HG02588 (cell line): Measurements from ENCODE around the gene CFAP53.
"Not testable (repeated sequence)": the region's sequence is repeated elsewhere in the genome, so short reads cannot be mapped to it uniquely, and the experiment has no call there.

ENCODE experiments used
- ATAC-seq: cut with Tn5 transposase; IDR thresholded peaks from one replicate; pipeline ENCODE4 v1.9.1; 2021; ENCODE audit warnings: mild to moderate bottlenecking, moderate library complexity; ENCODE audit not compliant: unreplicated experiment

The CFAP53 gene, protein sequence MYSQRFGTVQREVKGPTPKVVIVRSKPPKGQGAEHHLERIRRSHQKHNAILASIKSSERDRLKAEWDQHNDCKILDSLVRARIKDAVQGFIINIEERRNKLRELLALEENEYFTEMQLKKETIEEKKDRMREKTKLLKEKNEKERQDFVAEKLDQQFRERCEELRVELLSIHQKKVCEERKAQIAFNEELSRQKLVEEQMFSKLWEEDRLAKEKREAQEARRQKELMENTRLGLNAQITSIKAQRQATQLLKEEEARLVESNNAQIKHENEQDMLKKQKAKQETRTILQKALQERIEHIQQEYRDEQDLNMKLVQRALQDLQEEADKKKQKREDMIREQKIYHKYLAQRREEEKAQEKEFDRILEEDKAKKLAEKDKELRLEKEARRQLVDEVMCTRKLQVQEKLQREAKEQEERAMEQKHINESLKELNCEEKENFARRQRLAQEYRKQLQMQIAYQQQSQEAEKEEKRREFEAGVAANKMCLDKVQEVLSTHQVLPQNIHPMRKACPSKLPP

DNA sequence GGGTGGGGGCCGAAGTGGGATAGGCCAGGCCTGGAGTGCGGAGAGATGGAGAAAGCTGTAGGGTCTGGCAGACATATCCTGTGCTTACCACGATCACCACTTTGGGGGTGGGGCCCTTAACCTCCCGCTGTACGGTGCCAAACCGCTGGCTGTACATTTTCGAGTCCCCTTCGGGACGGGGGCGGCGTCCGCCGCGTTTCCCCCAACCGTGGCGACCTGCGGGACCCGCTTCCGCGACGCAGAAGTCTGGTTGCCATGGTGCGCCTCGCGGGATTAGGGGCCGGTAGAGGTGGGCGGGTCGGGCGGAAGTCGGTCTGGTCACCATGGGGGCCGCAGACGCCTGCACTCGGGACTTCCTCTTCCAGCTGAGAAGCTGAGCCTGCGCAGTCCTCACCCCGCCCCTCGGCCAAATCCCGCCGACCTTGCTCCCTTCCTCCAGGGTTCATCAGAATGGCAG is at the start of gene CFAP53:
Gene CFAP53, minus strand, starts transcription at position 248 of the 457 bp plus-strand sequence. Its CDS starts 91 bp downstream, at position 157.
- peak; percentile 78 for ATAC-seq

DNA sequence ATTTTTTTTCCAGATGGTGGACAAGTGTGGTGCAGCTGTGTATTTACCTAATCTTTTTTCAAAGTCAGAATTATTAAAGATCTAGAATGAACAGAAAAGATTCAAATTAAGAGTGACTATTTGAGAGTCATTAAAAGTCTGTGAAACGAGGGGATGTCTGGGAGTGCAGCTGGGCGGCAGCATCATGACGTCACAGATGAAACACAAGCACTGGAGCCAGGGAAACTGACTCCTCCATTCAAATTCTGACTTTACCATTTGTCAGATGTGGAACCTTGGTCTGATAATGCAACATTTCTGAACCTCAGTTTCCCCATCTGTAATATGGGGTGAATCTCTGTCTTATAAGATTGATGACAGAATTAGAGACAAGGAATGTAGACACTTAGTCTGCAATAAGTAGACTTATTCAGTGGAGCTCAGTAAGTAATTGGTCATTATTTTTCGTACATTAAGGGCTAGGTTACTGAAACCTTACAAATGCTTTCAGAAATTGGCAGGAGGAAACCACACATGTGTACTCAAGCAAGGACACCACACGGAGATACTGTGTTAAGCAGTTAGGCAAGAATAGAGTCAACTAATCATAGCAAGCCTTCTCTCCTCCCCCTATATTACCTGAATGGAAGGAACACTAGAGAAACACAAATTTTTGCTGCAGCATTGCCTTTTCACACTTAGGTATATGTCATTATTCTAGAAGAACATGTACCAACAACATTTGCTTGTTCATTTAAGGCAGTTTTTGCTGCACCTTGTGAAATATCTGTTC is 49.0 kb upstream of the CFAP53 start:
- peak; percentile 69 for ATAC-seq

DNA sequence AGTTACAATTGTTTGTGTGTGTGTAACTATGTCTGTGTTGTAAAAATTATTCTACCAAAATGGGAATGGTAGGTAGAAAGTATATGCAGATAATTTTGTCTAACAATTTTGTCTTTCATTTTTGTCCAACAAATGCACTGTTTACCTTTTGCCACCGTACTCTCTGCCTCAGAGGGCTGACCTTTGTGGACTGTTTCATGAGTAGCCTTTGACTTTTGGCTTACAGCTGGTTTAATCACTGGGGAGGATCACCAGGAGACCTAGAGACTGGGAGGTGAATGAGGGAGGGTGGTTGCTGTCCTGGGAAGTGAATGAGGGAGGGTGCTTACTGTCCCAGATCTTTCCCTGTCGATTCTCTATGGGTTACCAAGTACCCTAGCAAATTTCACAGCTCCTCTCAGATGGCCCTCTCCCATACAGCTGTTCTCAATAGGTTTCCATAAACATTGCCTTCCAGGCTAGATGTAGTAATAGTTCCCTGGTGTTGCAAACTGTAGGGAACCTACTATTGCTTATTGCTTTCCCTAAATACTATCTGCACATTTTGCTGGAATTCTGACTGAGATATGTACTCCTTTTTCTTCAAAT is 47.7 kb upstream of the CFAP53 start:
- no peak for ATAC-seq

DNA sequence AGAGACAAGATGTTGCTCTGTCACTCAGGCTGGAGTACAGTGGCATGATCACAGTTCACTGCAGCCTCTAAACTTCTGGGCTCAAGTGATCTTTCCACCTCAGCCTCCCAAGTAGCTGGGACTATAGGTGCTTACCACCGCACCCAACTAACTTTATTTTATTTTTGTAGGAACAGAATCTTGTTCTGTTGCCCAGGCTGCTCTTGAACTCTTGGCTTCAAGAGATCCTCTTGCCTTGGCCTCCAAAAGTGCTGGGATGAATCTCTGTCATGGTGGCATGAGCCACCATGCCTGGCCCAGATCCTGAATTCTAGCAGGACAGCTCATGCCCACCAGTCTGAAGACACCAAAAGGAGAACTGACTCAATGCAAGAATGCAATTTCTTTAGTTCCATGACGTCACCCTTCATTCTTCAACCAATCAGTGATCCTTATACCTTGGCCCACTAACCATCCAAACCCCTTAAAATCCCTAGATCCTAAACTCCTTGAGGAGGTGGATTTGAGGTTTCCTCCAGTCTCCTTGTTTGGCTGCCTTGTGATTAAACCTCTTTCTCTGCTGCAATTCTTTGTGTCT is 46.8 kb upstream of the CFAP53 start:
- peak; percentile 30 for ATAC-seq

DNA sequence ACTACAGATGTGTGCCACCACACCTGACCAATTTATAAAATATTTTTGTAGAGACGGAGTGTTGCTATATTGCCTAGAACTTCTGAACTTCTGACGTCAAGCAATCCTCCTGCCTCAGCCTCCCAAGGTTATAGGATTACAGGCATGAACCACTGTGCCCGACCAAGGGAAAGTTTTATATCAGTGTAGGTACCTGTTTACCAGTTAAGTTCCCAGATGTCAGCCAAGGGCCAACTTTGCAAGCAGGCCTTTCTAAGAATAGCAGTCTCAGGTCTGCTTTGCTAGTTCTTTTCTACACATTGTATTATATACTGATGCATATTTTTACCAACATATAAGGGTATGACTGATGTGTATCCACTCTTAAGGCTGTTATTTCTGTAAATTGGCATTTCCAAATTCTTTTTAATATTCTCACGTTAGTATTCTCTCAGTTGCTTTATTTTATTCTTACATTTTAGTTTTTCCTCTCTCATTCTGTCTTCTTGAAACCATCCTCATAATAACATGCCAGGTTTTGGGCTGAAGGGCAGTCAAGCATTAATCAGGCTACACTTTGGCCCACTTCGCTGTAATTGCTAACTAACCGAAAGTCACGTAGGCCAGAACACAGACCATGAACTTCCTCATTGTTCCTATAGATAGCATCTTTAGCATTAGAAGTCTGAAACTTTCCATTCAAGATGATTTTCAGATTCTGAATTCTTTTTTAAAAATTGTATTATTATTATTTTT is 46.2 kb upstream of the CFAP53 start:
- ATAC-seq: peak; percentile 72

DNA sequence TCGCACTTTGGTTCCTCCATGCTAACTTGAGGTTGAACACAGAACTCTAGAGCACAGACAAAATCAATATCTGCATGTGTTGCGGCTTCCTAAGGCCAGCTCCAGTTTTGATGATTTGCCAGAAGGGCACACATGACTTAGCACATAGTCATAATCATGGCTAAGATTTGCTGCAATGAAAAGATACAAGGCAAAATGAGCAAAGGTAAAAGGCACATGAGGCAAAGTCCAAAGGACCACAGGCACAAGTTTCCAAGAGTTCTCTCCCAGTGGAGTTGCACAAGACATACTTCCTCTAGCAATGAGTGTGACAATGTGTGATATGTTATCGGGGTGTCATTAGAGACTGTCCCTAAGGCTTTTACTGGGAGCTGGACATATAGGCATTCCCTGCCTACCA is 45.4 kb upstream of the CFAP53 start:
- no peak for ATAC-seq

DNA sequence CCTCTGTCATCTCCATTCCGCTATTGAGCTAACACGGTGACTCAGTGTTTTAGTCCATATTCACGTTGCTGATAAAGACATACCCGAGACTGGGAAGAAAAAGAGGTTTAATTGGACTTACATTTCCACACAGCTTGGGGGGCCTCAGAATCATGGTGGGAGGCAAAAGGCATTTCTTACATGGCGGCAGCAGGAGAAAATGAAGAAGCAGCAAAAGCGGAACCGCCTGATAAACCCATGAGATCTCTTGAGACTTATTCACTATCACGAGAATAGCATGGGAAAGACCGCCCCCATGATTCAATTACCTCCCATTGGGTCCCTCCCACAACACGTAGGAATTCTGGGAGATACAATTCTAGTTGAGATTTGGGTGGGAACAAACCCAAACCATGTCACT is 43.8 kb upstream of the CFAP53 start:
- no peak for ATAC-seq

DNA sequence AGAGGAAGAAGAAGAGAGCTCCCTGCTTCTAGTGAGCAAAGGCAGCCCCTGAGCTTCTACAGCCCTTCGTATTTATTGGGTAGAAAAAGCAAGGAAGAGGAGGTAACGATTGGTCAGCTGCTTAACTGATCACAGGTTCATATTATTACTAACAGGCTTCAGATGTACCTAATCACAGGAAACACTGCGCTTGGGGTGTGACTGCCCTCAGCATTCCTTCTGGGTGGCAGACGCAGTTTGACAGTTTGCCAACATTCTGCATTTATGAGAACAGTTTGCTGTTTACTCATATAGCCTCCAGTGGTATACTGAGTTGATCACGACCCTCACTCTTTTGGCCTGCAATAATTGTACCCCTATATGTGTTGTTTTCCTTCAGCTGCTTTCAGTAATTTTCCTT is 42.6 kb upstream of the CFAP53 start:
- not testable (repeated sequence) for ATAC-seq

DNA sequence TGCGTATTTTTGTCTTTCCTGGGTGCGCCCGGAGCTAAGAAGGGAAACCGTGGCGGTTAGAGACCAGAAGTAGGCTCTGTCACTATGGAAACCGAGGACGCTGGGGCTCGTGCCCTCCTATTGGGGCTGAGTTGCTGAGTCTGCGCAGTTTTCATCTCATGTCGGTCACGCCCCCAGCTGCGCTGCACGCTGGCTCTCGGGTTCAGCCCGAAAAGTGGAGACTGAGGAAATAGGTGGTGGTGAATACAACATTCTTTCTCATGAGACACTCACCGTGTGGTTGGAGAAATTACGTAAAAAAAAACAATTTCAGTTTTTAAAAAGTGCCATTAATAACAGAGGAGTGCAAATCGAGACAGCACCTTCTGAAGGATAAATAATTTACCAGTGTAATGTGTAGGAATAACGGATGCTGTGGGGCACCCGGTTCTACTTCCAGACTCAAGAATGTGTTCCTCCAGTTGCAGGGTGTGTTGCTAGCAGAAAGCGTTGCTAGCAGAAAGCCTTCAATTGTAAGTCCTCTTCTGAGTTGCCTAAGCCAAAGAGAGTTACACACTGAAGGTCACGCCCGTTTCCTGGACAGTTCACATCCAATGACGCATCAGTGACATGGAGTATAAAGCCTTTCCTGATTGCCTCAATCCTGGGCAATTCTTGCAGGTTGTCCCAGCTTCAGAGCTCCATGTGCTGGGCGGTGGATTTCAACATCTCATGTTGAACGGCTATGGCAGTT is 41.6 kb upstream of the CFAP53 start:
- ATAC-seq: peak; percentile 91

DNA sequence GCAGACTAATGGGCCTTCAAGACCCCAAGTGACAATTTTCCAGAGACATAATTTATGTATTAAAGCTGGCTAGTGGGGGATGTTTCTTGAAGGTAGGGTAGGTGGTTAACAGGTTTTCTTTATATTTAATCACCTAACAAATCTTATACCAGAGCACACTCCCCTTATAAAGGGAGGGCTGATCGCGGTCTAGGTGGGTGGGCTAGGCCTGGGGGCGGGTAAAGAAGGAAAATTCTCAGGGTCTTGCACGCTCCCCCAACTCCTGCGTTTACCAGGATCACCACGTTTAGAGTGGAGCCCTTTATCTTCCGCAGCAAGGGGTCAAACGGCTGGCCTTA is 41.1 kb upstream of the CFAP53 start:
- ATAC-seq: no peak

DNA sequence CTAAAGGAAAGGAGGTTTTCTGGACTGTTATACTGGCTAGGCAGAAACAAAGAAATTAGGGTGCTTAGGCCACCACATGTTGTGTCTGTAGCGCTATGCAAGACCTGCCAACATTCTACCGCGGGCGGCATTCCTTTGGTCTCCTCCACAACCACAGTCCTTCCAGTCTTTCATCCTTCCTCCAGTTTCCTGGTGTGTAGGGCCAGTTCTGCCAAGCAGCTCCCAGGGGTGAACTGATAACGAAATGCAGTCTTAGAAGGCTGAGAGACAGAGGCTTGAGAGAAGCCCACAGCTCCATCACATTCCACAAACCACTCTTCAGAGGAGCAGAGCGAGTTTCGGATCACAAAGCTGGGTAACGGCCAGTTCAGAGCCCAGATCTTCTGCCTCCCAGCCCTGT is 40.6 kb upstream of the CFAP53 start:
- no peak for ATAC-seq

DNA sequence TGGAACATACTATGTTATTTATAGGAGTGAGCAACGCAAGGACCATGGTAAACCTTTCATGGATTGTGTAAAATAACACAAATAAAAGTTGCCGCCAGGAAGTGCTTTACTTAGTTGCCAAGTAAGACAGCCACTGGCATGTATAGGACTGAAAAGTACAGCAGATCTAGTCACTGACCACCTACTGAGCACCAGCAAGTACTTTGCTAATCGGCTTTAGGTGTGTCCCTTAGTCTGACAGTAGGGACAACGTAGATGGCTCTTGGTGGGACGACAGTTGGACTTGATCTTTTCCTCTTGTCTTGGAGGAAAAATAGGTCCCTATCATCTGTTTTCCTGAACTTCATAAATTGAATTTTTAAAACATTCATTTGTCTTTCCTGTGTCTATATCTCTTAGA is 34.8 kb upstream of the CFAP53 start:
- ATAC-seq: no peak

DNA sequence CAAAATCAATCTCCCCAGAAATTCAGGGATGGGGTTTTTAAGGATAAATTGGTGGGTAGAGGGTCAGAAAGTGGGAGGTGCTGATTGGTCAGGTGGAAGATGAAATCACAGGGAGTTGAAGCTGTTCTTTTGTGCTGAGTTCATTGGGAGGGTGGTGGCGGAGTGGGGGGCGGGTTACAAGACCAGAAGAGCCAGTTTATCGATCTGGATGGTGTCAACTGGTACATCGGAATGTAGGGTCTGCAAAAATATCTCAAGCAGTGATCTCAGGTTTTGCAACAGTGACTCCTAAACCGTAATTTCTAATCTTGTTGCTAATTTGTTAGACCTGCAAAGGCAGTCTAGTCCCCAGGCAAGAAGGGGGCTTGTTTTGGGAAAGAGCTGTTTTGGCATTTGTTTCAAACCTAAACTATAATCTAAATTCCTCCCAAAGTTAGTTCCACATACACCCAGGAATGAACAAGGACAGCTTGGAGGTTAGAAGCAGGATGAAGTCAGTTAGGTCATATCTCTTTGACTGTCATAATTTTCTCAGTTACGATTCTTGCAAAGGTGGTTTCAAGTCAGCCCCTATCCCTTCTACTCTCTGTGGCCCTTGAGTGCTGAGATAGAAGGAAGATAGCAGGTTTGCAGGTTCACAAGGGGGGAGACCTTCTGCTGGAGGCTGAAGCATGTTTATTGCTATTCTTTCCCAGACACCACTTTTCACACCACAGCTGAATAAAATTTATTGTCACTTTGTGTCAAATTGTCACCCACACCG is 33.5 kb upstream of the CFAP53 start:
- no peak for ATAC-seq

DNA sequence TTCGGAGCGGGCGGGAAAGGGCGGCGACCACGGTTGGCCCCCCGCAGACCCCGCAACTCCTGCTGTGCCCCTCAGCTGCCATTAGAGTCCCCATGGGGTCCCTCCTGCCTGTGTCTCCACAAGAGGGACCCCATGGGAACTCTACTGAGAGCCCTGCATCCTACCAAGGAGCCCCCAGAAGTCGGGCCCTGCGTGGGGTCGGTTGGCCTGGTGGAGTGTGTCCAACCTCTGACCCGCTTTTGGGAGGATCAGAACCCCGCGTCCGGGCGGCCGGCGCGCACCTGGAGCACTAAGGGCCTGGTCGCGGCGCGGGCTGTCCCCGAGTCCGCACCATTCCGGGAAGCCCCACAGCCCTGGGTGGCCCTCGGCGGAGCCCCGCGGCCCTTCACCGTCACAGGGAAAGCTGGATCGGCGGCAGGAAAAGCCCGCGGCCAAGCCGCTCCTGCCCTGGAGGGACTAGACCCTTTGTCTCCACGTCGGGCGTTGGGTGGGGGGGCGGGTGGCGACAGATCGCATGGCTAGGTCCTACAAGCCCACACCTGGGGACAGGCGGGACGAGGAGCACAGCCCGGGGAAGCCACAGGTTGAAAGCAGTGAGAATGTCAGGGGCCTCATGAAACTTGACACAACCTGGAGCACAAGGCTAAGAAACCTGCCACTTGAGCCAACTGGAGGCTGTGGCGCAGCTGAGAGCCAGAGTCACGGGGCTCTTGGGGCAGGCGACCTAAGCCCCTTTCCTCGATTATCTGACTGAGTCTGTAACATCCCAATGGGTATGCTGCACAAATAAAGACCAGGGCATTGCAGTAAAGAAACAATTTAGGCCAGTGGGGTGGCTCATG is 32.4 kb upstream of the CFAP53 start:
- ATAC-seq: no peak

DNA sequence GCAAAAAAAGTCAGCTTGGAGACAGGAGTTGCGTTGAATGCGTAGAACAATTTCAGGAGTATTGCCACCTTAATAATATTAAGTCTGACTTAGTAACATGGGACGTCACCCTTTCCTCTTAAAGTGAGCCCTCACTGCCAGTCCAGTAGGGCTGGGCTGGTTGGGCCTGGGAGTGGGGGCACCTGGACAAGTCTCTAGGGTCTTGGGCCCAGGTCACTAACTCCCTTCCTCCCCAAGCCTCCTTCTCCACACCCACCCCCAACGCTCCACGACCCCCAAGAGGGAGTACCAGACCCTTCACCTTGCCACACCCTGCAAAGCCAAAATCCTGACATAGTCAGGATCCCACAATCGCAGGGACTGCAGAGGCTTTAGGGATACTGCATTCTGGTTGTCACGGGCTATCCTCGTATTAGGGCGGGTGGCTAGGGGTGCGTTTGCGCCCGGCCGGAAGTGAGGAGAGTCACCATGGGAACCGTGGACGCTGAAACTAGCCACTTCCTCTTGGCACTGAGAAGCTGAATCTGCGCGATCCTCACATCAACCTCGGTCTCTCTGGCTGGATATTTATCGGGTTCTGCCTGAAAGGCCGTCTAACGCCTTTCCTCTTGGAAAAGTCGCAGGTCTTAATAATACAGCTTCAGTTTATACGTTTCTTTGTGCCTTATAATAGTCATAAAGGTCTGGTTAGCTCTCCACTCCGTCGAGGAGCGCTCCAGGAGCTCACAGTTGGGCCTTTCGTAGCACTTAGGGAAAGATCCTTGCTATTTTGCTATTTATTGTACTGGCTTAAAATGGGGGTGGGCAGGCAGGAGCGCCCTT is 31.5 kb upstream of the CFAP53 start:
- ATAC-seq: peak; percentile 100

DNA sequence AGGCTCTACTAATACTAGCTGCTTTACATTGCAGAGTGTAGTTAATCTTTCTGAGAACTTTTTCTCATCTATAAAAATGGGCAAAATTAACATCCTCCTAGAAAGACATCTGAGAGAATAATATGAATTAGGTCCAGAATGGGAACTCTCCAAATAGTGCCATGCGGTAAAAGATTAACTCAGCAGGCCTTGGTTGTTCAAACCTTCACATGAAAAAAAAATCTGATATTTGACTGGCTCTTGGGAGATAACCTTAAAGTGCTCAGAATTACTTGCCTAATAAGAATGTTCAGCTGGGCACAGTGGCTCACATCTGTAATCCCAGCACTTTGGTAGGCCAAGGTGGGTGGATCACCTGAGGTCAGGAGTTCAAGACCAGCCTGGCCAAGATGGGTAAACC is 26.7 kb upstream of the CFAP53 start:
- ATAC-seq: no peak

DNA sequence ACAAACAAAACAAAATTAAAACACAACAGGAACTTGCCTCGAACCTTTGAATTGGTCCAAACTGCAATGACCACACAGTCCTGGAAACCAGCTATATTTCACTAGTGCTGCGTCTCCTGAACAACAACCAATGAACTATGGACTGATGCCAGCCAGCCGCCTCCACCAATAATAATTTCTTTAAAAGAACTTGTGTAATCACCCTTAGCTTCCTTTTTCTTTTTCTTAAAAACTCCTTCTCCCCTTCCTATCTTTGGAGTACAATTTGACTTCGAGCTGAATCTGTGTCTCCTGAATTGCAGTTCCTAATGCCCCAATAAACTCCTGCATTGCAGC is 22.8 kb upstream of the CFAP53 start:
- no peak for ATAC-seq
